NCI-H1694 (cell line): ENCODE data around the gene TOP3A.

Experiments used
- DNase-seq: peaks from one replicate; lab custom pipeline; 2025; lab: John Stamatoyannopoulos, UW

Gene TOP3A

DNA sequence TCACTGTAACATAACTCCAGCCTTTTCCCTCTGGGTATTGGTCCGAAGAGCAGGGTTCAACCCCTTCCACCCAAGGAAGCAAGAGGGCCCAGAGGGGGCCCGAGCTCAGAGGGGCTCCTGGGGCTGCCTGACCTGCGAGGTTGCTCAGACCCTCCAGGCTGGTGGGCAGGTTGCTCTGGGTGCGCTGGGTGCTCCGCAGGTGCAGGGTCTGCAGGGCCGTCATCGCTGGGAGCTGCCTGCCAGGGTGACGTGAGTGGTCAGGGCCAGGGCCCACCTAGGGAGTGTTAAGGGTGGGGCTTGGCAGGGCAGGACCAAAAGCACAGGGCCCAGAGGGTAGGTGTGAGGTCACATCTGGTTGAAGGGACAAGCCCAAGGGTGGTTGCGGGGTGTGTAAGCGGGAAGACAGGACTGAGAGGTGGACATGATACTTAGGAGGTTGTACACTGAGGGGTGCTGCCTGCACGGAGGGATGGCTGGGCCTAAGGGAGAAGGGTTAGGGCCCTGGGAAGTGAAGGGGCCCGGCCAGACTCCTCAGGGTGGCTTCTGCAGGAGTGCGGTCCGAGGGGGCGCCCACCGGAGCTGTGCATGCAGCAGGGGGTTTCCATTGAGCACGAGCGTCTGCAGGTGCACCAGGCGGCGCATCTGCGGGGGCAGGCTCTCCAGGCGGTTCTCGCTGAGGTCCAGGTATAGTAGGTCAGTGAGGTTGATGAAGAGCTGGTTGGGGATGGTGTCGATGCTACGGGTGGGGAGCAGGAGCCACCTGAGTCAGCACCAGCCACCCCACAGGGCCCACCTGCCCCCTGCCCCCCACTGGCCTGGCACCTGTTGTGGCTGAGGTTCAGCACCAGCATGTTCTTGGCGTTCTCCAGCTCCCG is 60.6 kb downstream of the TOP3A start:
- DNase-seq = no peak

DNA sequence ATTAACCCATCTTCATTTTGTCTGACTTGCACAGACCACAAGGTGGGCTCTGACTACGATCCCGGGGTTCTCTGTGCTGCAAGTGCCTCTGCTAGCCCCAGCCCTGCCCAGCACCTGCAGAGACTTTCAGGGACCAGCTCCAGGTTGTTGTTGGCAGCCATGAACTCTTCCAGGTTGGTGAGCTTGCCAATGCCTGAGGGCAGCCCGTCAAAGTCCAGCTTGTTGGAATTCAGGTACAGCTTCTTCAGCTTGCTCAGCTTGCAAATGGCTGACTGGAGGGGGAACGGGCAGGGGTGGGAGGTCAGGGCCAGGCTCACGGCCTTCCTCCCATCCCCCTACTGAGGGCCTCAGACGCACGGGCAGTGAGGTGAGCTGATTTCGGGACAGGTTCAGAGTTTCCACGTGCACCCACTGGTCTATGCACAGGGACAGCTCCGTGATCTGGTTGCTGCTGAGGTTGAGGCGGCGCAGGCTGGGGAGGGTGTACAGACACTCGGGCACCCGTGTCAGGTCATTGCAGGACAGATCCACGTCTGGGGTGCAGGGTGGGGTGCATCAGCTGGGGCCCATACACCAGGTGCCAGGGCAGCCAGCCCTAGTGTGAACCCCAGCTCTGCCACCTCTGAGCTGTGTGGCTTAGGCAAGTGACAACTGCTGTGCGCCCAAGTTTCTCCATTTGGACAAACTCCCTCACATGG is 61.5 kb downstream of the TOP3A start:
- DNase-seq = no peak

DNA sequence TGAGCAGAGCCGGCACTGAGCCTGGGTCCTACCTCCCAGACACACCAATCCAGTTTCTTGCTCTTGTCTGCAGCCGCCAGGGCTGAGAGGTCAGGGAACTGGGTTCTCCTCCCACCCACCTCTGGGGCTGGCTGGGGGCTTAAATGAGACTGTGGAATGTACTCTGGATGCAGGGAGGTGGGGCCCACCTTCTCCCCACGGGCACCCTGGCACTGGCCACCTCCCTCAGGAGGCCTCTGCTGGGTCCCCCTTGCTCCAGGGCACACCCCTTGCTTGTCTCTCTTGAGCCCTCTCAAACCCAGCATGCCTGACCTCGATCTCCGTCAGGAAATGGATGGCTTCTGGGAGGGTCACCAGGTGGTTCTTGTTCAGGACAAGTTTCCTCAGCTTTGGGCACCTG is 62.6 kb downstream of the TOP3A start:
- DNase-seq = no peak

DNA sequence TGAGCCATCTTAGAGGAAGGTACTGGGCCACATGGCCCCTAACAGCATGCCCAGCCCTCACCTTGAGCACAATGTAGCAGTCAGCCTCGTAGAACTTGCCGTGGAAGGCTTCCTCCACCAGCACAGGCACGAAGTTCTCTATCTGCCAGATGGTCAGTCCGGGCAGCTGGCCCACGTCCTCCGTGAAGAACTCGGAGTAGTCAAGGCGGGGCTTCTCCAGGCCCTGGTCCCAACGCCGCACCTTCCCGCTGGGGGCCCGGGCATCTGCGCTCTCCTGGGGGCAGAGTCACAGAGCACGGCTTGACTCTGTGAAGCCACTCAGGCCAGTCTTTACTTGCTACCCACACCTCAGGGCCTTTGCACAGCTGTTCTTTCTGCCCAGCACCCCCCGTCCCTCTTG is 63.6 kb downstream of the TOP3A start:
- no peak for DNase-seq

DNA sequence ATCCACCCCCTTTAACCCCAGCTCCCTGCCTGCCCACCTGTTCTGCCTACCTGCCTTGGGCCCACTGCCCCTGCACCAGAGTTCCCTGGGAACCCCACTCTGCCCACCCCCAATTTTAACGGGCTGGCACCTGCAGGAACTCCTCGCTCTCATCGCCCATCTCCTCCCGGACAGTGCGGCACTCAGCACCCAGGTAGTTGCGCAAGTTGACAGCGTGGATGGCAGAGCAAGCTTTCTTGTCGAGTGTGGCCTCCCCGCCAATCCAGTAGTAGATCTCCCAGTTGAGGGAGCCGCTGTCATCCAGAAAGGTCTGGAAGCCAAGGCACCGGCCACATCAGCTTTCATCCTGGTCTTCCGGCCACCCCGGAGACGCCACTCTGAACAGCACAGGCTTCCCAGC is 64.1 kb downstream of the TOP3A start:
- no peak for DNase-seq

DNA sequence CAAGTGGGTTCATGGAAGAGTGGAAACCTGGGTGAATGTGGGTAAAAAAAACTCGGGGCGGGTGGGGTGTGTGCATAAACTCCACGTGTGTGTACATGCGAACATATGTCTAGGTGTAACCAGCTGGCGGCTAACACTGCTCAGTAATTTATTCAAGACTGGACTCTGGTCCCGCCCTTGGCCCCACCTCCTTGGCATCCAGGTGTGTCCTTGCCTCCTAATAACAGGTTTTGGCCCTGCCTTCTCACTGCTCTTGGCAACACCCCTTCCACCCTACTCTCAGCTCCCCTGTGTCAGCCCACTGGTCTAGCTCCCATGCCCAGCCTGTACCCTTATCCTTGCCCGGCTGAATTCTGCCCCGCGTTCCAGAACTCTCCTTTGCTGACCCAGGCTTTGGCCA is 64.5 kb downstream of the TOP3A start:
- DNase-seq = no peak

DNA sequence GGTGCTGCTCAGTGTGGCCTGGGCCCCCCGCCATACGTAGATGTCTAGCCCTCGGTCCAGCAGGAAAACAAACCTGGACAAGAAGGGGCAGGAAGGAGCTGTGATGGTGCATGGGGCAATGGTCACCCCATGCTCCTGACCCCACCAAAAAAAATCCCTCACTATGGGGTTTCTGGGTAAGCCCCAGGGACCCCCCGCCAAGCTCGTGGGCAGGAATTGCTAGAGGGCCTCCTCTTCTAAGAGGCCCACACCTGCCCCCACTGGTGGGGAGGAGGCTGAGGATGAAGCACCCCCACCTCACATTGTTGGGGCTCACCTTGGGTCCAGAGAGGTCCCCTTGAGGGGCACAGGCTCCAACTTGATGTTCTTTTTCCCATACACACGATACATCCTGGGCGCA is 66.0 kb downstream of the TOP3A start:
- no peak for DNase-seq

DNA sequence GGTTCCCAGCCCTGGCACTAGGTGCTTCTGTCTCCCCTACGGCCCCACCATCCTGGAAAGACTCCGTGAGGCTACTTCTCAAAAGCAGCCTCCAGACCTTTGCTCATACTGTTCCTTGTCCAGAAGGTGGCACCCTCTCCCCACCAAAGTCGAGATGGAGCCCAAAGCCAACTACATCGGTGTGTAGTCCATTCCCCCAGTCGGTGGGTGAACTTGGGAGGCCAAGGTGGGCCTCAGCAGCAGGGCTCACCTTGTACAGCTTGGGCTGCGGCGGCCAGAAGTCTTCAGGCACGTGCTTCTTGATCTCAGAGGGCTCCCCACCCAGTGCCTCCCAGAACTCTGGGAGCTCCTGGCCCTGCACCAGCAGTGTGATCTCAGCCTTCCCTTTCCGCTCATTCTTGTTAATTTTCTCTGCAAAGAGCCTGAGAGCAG is 66.5 kb downstream of the TOP3A start:
- peak; percentile 59 for DNase-seq

DNA sequence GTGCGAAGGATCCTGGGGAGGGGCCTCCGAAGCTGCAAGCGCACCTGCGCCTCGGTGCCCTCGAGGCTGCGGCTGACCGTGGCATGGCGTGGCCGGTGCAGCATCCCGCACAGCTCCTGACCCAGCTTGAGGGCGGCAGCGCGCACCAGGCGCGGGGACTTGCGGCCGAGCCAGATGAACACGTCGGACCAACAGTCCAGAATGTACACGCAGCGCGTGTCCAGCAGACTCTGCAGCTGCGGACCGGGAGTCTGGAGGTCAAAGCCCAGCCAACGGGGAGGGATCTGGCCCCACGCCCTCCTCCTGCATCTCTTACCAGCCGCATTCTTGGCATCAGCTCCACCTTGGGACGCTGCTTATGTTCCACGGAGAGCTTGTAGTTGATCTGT is 67.2 kb downstream of the TOP3A start:
- no peak for DNase-seq

DNA sequence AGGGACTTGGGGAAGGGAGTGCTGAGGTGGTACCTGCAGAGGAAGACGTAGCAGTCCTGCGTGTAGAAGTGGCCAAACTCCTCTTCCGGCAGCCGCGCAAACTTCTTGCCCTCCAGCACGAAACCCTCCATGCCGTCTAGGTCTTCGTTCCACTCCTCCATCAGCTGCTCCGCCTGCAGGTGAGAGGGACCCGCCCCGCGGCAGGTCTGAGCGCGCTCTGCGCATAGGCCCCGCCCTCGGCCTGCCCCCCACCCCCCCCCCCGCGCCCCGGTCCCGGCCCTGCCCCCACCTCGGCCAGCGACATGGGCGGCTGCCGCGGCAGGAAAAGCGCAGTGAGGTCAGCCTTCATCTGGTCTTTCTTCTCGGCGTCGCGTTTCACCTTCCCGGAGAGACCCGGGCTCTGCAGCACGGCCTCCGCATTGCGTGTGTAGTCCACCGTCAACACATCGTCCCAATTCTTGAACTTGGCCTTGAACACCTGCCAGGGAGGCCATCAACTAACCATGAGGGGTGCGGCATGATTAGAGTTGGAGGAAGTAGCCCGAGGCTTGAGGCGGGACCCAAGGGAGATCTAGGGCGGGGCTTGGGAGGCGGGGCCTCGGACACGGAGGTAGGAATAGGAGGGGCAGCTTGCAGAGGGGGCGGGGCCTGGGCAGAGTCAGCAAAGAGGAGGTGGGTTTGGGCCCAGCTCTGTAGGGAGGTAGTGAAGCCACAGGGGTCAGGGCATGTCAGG is 67.7 kb downstream of the TOP3A start:
- DNase-seq = no peak

DNA sequence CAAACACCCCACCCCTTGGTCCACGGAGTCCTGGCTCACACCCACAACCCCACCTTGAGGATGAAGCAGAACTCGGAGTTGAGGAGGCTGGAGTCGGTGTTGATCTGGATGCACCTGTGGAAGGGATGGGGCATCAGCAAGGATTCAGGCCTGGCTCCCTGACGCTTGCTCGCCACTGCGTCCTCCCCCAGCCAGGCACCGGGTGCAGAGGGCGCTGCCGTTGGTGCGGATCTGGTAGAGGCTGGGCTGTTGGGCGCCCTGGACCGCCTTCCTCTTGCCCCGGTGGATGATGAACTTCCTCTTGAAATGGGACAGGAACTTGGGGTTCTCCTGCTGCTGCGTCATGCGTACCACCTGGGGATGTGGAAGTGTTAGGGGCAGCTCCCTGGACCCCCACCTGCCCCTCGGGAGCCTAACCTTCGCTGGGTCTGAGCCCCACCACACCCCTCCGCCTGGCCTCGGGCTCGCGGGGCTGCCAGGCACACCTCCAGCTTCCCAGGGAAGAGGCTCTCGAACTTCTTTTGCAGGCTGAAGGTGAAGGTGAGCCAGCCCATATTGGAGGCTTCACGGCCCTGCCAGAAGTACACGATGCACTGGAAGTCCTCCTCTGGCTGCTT is 68.6 kb downstream of the TOP3A start:
- DNase-seq = no peak

DNA sequence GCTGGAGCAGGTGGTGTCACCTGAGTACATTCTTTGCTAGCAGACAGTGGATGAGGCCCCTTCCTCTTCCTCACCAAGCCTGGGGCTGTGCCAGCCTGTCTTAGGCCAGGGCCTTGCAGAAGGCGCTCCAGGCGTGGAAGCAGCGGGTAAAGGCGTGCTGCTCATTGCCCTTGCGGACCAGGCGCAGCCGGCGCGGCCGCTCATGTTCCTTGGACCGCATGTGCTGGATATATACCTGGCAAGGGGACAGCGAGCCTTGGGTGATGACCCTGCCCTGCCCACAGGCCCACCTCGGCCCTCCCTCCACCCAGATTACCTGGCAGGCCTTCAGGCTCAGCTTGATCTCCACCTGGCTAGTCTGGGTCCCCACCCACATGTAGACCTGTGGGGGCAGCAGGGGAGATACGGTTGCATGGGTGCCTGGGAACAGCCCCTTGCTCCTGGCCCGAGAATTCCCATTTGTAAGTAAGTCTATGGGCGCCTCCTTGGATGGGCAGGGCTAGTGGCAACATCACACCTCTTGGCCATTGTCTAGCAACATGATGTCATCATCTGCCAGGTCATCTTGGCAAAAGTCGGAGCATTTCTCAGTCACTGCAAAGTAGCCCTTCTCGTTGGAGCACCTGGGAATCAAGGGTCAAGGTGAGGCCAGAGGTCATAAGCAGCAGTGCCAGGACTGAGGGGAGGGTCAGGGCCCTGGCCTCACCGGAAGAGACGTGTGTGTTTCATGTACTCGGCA is 69.6 kb downstream of the TOP3A start:
- no peak for DNase-seq

DNA sequence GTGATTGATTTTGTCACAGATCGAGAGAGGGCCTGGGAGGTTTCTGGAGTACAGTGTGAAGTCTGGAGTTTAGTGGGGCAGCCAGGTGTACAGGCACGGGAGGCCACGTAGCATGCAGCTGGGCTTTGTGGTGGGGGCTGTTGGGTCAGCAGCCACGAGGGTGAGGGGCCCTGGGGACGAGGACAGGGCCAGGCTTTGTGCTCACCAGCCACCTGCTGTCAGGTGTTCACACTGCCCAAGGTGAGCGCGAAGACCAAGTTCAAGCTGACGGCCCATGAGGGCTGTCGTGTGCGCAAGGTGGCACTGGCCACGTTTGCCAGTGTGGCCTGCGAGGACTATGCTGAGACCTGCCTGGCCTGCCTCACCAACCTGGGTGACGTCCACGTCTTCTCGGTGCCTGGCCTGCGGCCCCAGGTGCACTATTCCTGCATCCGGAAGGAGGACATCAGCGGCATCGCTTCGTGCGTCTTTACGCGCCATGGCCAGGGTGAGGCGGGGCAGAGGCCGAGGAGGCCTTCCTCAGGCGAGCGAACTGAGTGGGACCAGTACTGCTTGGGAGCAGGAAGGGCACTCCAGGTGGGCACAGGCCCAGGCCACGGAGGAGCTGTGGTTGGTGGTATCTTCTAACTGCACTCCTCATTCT is 73.4 kb downstream of the TOP3A start:
- DNase-seq = no peak

DNA sequence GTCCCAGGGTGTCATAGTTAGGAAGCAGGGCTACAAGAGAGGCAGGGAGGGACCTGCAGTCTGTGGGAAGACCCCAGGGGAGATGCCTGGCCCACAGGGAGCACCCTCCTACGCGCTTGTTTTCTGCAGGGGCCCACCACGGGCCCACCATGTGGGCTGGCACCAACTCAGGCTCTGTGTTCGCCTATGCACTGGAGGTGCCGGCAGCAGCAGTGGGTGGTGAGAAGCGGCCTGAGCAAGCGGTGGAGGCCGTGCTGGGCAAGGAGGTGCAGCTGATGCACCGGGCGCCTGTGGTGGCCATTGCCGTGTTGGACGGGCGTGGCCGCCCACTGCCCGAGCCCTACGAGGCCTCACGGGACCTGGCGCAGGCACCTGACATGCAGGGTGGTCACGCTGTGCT is 74.3 kb downstream of the TOP3A start:
- no peak for DNase-seq

DNA sequence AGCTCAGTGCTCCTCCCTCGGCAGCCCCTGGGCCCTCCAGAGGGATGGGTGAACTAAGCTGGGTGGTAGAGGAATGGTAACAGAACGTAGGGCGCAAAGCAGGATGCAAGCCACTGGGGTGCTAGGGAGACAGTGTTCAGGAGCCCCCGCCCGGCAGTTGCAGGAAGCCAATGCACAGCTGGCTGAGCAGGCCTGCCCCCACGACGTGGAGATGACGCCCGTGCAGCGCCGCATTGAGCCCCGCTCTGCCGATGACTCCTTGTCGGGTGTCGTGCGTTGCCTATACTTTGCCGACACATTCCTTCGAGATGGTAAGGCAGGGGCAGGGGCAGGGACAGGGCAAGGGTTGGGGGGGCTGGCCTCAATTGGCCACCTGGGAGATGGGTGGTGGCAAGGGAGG is 76.5 kb downstream of the TOP3A start:
- no peak for DNase-seq

DNA sequence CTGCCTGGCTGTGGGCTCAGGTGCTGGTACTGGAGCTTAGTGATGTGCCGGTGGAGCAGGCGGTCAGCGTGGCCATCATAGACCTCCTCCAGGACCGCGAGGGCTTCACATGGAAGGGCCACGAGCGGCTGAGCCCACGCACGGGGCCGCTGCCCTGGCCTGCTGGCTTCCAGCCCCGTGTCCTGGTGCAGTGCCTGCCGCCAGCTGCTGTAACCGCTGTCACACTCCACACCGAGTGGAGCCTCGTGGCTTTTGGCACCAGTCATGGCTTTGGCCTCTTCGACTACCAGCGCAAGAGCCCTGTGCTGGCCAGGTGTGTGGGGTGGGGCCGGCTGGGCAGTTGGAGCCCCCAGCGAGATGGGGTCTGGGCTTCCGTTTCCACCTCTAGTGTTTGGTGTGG is 77.3 kb downstream of the TOP3A start:
- no peak for DNase-seq

DNA sequence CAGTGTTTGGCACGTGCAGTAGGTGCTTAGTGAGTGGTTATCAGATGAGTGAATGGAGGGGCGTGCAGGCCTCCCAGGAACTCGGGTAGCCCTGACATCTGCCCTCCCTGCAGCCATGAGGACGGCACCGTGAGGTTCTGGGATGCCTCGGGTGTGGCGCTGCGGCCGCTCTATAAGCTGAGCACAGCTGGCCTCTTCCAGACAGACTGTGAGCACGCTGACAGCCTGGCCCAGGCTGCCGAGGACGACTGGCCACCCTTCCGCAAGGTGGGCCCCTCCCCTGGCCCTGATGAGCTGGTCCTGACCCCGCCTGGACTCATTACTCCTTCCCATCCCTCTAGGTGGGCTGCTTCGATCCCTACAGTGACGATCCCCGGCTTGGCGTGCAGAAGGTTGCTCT is 78.3 kb downstream of the TOP3A start:
- no peak for DNase-seq

DNA sequence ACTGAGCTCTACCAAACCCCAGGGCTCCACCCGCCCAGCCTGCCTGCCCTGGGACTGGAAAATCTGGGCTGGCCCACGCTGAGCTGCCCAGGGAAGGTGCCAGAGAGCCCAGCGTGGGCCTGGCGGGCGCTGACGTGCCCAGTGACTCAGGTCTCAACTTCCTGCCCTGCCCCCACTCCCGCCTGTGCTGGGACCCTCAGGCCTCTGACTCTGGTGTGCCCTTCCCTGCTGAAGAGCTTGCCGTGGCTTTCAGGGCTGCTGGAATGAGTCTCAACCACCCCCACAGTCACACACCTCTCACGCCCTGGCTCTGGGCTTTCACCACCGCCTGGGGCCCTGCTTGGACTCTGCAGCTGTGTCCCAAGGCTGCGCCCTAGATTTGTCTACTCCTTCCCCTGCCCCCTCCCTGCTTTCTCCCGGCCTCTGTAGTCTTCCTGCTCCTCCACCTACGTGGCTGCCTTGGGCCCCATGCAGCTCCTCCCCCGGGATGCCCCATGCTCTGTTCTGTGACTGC is 79.0 kb downstream of the TOP3A start:
- DNase-seq = no peak

DNA sequence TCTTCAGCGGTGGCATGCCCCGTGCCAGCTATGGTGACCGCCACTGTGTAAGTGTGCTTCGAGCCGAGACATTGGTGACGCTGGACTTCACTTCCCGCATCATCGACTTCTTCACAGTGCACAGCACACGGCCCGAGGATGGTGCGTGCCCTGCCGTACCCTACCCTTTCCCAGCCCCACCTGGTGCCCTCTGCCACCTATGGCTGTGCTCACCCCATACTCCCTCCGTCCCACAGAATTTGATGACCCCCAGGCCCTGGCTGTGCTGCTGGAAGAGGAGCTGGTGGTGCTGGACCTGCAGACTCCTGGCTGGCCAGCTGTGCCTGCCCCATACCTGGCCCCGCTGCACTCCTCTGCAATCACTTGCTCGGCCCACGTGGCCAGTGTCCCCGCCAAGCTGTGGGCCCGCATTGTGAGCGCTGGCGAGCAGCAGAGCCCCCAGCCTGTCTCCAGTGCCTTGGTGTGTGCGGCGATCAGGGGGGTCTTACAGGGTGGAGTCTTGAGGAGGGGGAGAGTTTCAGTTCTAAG is 79.9 kb downstream of the TOP3A start:
- DNase-seq = no peak

DNA sequence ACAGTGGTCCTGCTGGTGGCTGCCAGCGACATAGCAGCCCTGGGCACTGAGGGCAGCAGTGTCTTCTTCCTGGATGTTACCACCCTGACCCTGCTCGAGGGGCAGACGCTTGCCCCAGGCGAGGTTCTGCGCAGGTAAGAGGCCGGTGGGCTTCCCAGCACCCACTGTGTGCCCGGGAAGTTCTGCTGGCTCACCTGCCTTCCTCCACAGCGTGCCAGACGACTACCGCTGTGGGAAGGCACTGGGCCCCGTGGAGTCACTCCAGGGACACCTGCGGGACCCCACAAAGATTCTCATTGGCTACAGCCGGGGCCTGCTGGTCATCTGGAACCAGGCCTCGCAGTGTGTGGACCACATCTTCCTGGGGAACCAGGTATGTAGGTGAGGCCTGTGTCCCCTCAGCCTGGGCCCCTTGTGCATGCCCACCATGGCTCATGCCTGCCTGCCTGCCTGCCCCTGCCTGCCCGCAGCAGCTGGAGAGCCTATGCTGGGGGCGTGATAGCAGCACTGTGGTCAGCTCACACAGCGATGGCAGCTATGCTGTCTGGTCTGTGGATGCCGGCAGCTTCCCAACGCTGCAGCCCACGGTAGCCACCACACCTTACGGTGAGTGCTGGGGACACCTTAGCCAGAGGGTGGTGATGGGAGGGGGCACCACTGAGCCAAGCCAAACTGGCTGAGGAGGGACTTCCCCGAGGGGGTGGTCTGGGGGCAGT is 80.8 kb downstream of the TOP3A start:
- no peak for DNase-seq
